Measurements from ENCODE around the gene NFIC.
"Not testable (repeated sequence)": the region's sequence is repeated elsewhere in the genome, so short reads cannot be mapped to it uniquely, and the experiment has no call there.

Gene NFIC

GRCh38 chr19:3365836-3366752 is at the start of gene NFIC:
Gene NFIC, plus strand, starts transcription at chr19:3366583. Its CDS starts 54 bp downstream, at chr19:3366637.
- peak in 1 of 2 experiments; percentile 34 for DNase-seq

GRCh38 chr19:3316659-3317207 is 49.6 kb upstream of the NFIC start:
- DNase-seq: no peak

GRCh38 chr19:3319643-3320353 is 46.6 kb upstream of the NFIC start:
- DNase-seq: no peak

- no peak for DNase-seq
These were observed 46.1 kb upstream of the NFIC start for GRCh38 chr19:3320354-3320670.

GRCh38 chr19:3320853-3321252 is 45.5 kb upstream of the NFIC start:
- no peak for DNase-seq

- DNase-seq: no peak
These were observed 44.7 kb upstream of the NFIC start for GRCh38 chr19:3321696-3322095.

- no peak for DNase-seq
These were observed 44.0 kb upstream of the NFIC start for GRCh38 chr19:3322199-3322978.

GRCh38 chr19:3323026-3323425 is 43.4 kb upstream of the NFIC start:
- no peak for DNase-seq

GRCh38 chr19:3323658-3324057 is 42.7 kb upstream of the NFIC start:
- no peak for DNase-seq

- DNase-seq: no peak
These were observed 42.0 kb upstream of the NFIC start for GRCh38 chr19:3324405-3324856.

GRCh38 chr19:3325451-3325850 is 40.9 kb upstream of the NFIC start:
- DNase-seq: no peak

GRCh38 chr19:3328743-3329142 is 37.6 kb upstream of the NFIC start:
- DNase-seq: no peak

GRCh38 chr19:3330047-3330446 is 36.3 kb upstream of the NFIC start:
- no peak for DNase-seq

GRCh38 chr19:3332232-3332631 is 34.2 kb upstream of the NFIC start:
- not testable (repeated sequence) for DNase-seq

GRCh38 chr19:3333020-3333583 is 33.3 kb upstream of the NFIC start:
- DNase-seq: no peak

- DNase-seq: no peak
These were observed 32.7 kb upstream of the NFIC start for GRCh38 chr19:3333662-3334061.

GRCh38 chr19:3334749-3335430 is 31.5 kb upstream of the NFIC start:
- not testable (repeated sequence) for DNase-seq

- no peak for DNase-seq
These were observed 30.7 kb upstream of the NFIC start for GRCh38 chr19:3335431-3336350.

GRCh38 chr19:3336351-3336679 is 30.1 kb upstream of the NFIC start:
- no peak for DNase-seq

- DNase-seq: peak in 1 of 2 experiments; percentile 24
These were observed 29.5 kb upstream of the NFIC start for GRCh38 chr19:3336680-3337523.
